H1 (cell line): ENCODE results near the gene CPNE4.

Source experiments
- CBX8 ChIP-seq: fragments of 300-800, 300-1000 bp; sonication (generic); IDR thresholded peaks from 2 replicates; pipeline ENCODE4 v1.7.1; 2016; ENCODE audit warnings: low read depth, low read length, borderline replicate concordance
- CHD2 ChIP-seq: IDR thresholded peaks from 2 replicates; pipeline ENCODE4 v1.6.1; 2012; ENCODE audit warnings: low read length, improper control_type of control experiment
- CTCF ChIP-seq, 3 experiments: IDR thresholded peaks; 1 replicate in 2 of 3; 2 replicates in 1 of 3; pipeline versions ENCODE4 v1.5.1 to v1.6.1; 2011; ENCODE audit warnings: low read length in 3 of 3, mild to moderate bottlenecking in 3 of 3, inconsistent platforms in 2 of 3, low read depth in 1 of 3, moderate library complexity in 1 of 3; ENCODE audit not compliant: insufficient read depth in 1 of 3; ENCODE audit errors: control extremely low read depth in 1 of 3
- EP300 ChIP-seq, 2 experiments: IDR thresholded peaks; 1 replicate in 1 of 2; 2 replicates in 1 of 2; pipeline ENCODE4 v1.6.1; 2011 to 2012; ENCODE audit warnings: low read depth in 2 of 2, low read length in 2 of 2, mild to moderate bottlenecking in 2 of 2, borderline replicate concordance in 1 of 2, inconsistent platforms in 1 of 2, moderate library complexity in 1 of 2
- JUN ChIP-seq: IDR thresholded peaks from 2 replicates; pipeline ENCODE4 v1.6.1; 2011; ENCODE audit warnings: low read depth, mild to moderate bottlenecking, improper control_type of control experiment, low read length
- MAFK ChIP-seq: IDR thresholded peaks from 2 replicates; pipeline ENCODE4 v1.6.1; 2012; ENCODE audit warnings: low read depth, mild to moderate bottlenecking, improper control_type of control experiment, low read length
- POLR2A ChIP-seq, 2 experiments: IDR thresholded peaks; 1 replicate in 1 of 2; 2 replicates in 1 of 2; pipeline ENCODE4 v1.6.1; 2011; ENCODE audit warnings: low read depth in 2 of 2, low read length in 2 of 2, mild to moderate bottlenecking in 2 of 2; ENCODE audit errors: control extremely low read depth in 1 of 2
- POLR2AphosphoS5 ChIP-seq: IDR thresholded peaks from 2 replicates; pipeline ENCODE4 v1.6.1; 2011; ENCODE audit warnings: low read depth, low read length
- YY1 ChIP-seq: IDR thresholded peaks from 2 replicates; pipeline ENCODE4 v1.6.1; 2011; ENCODE audit warnings: low read depth, mild to moderate bottlenecking, low read length

GRCh38 chr3:131831608-131832007 lies 203.2 kb downstream of the CPNE4 start:
- TF ChIP-seq YY1, result no peak
- TF ChIP-seq EP300 (IDR thresholded peaks at IDR 0.05; ENCODE audit: borderline replicate concordance in 1 of 2, low read depth in 2 of 2, low read length in 2 of 2), result no peak
- TF ChIP-seq CBX8, result no peak
- TF ChIP-seq POLR2A (IDR thresholded peaks at IDR 0.05; ENCODE audit: control extremely low read depth in 1 of 2, low read depth in 2 of 2, low read length in 2 of 2), result no peak
- no peak for TF ChIP-seq CTCF (IDR thresholded peaks at IDR 0.05; ENCODE audit: control extremely low read depth in 1 of 3, insufficient read depth in 1 of 3, low read depth in 1 of 3, low read length in 3 of 3)
- TF ChIP-seq POLR2AphosphoS5, result no peak
- no peak for TF ChIP-seq CHD2
- TF ChIP-seq JUN, result no peak
- TF ChIP-seq MAFK, result no peak
